B cell (primary cell): ENCODE results near the gene RPS18. TPM values are rescaled to one million over a fixed set of nuclear protein-coding genes. Genes with fewer than 3 reads are reported as not detected.
A peak's percentile ranks its signal among the peaks of the same experiment; 100 is the strongest.
"Not testable (repeated sequence)": the region's sequence is repeated elsewhere in the genome, so short reads cannot be mapped to it uniquely, and the experiment has no call there.

Experiments
- ATAC-seq: fragments of 200-7000 bp; cut with Tn5 transposase; one replicate; pipeline ENCODE4 v1.10.0; 2021; ENCODE audit warnings: low read depth, mild to moderate bottlenecking, moderate number of reproducible peaks, moderate library complexity
- CTCF ChIA-PET: fragments of 350-600 bp; sonication (Branson Sonifier 250); formaldehyde crosslinking; loops from one replicate; lab custom pipeline; 2021; ENCODE audit warnings: antibody characterized with exemption, inconsistent platforms; lab: Charles Lee
- POLR2A ChIA-PET: fragments of 350-600 bp; sonication (Branson Sonifier 250); formaldehyde crosslinking; loops from one replicate; lab custom pipeline; 2021; ENCODE audit warnings: antibody characterized with exemption; lab: Charles Lee
- DNase-seq: peaks from one replicate; pipeline ENCODE4 v3.0.0; 2013
- H2AFZ ChIP-seq: 2 replicates; pipeline ENCODE4 v1.6.1; 2012; ENCODE audit warnings: mild to moderate bottlenecking, low read depth, low read length; ENCODE audit not compliant: insufficient read depth, poor library complexity, severe bottlenecking
- H3K27ac ChIP-seq, 2 donors: 1 replicate in 1 of 2; 2 replicates in 1 of 2; pipeline ENCODE4 v1.5.1; 2012 to 2013; ENCODE audit warnings: low read length in 2 of 2, mild to moderate bottlenecking in 2 of 2, moderate library complexity in 1 of 2
- H3K27me3 ChIP-seq, 4 experiments: fragments of 200-600 bp in 1 of 4; sonication (generic) in 1 of 4; replicated peaks in 1 of 4; 1 replicate in 2 of 4; 2 replicates in 2 of 4; pipeline versions ENCODE4 v1.6.1 to v1.7.0; 2013 to 2016; ENCODE audit warnings: low read length in 3 of 4, mild to moderate bottlenecking in 2 of 4, mixed read lengths in 1 of 4, moderate library complexity in 1 of 4; ENCODE audit not compliant: insufficient read depth in 4 of 4, control insufficient read depth in 3 of 4; ENCODE audit errors: control extremely low read depth in 1 of 4
- H3K36me3 ChIP-seq, 2 experiments: replicated peaks in 1 of 2; 1 replicate in 1 of 2; 2 replicates in 1 of 2; pipeline versions ENCODE4 v1.6.1 to v1.7.1; 2013; ENCODE audit warnings: low read length in 1 of 2; ENCODE audit not compliant: insufficient read depth in 2 of 2, control insufficient read depth in 1 of 2; ENCODE audit errors: control extremely low read depth in 1 of 2, extremely low read depth in 1 of 2
- H3K4me1 ChIP-seq, 2 donors: fragments of 200-600 bp in 1 of 2; sonication (generic) in 1 of 2; 1 replicate in 1 of 2; 2 replicates in 1 of 2; pipeline versions ENCODE4 v1.5.1 to v1.6.1; 2013 to 2017; ENCODE audit warnings: low read length in 2 of 2; ENCODE audit not compliant: control insufficient read depth in 2 of 2, insufficient read depth in 2 of 2
- H3K4me2 ChIP-seq: replicated peaks from 2 replicates; pipeline ENCODE3; 2012; ENCODE audit warnings: mild to moderate bottlenecking, low read depth, low read length; ENCODE audit not compliant: poor library complexity, severe bottlenecking
- H3K4me3 ChIP-seq, 5 experiments: fragments of 200-600 bp in 1 of 5; sonication (generic) in 1 of 5; 1 replicate in 3 of 5; 2 replicates in 2 of 5; pipeline versions ENCODE4 v1.5.1 to v1.7.0; 2011 to 2016; ENCODE audit warnings: low read length in 4 of 5, mild to moderate bottlenecking in 4 of 5, low read depth in 2 of 5, control low read depth in 1 of 5, moderate library complexity in 1 of 5; ENCODE audit not compliant: insufficient read depth in 1 of 5; ENCODE audit errors: control extremely low read depth in 1 of 5, extremely low read depth in 1 of 5
- H3K79me2 ChIP-seq: fragments of 200-600 bp; sonication (generic); one replicate; pipeline ENCODE4 v1.6.0; 2016; ENCODE audit warnings: low read length; ENCODE audit not compliant: control insufficient read depth, insufficient read depth
- H3K9ac ChIP-seq: fragments of 200-600 bp; sonication (generic); 2 replicates; pipeline ENCODE4 v1.6.1; 2017; ENCODE audit warnings: mild to moderate bottlenecking, low read length, moderate library complexity
- H3K9me3 ChIP-seq, 3 donors: one replicate each; pipeline versions ENCODE4 v1.6.1 to v1.7.1; 2013; ENCODE audit warnings: low read length in 2 of 3; ENCODE audit not compliant: control insufficient read depth in 2 of 3, insufficient read depth in 1 of 3; ENCODE audit errors: control extremely low read depth in 1 of 3
- H4K20me1 ChIP-seq: 2 replicates; pipeline ENCODE4 v1.6.0; 2012; ENCODE audit warnings: mild to moderate bottlenecking, low read length; ENCODE audit not compliant: insufficient read depth, control insufficient read depth, poor library complexity, severe bottlenecking
- H3K27ac Mint-ChIP-seq: one replicate; pipeline ENCODE4 v1.8.0; 2021; ENCODE audit warnings: mixed read lengths
- H3K27me3 Mint-ChIP-seq: one replicate; pipeline ENCODE4 v1.8.0; 2021; ENCODE audit warnings: mixed read lengths
- H3K4me1 Mint-ChIP-seq: one replicate; pipeline ENCODE4 v1.8.0; 2021; ENCODE audit warnings: mixed read lengths
- H3K4me3 Mint-ChIP-seq: one replicate; pipeline ENCODE4 v1.8.0; 2021; ENCODE audit warnings: mixed read lengths
- H3K9me3 Mint-ChIP-seq: one replicate; pipeline ENCODE4 v1.8.0; 2022; ENCODE audit warnings: mixed read lengths; ENCODE audit not compliant: insufficient read depth
- EZH2 ChIP-seq: IDR thresholded peaks from 2 replicates; pipeline ENCODE4 v1.6.1; 2012; ENCODE audit warnings: borderline replicate concordance, low read depth, mild to moderate bottlenecking, moderate library complexity, low read length; ENCODE audit not compliant: insufficient read depth, poor library complexity, severe bottlenecking
- WGBS: methylation state at CpG from one replicate; pipeline ENCODE4 v1.1.5; 2013; ENCODE audit warnings: missing lambda C conversion rate; ENCODE audit not compliant: insufficient coverage; 5-methylcytosine and 5-hydroxymethylcytosine counted together
- intact Hi-C: fragments of 100-400 bp; cut with micrococcal nuclease; formaldehyde crosslinking; loops from one replicate; pipeline ENCODE4 v1.10.0; 2022
- polyA minus RNA-seq: library from RNA; depleted of rRNA, polyadenylated mRNA; stranded (reverse); fragments of >200 nt; gene quantifications from 2 replicates; pipeline ENCODE4 v1.2.3, GENCODE V29; 2012
- polyA plus RNA-seq: library from polyadenylated mRNA; depleted of rRNA; stranded (reverse); fragments of >200 nt; gene quantifications from 2 replicates; pipeline ENCODE4 v1.2.3, GENCODE V29; 2012
- total RNA-seq, 2 donors: library from RNA; stranded (reverse); fragments of 120-200 nt in 1 of 2; gene quantifications; 1 replicate in 1 of 2; 2 replicates in 1 of 2; pipeline versions ENCODE4 v1.2.3 to v1.2.4, GENCODE V29; 2013 to 2022
- TF ChIP-seq, protein P1 (sequence below): fragments of 200-600 bp; IDR thresholded peaks from one replicate; pipeline ENCODE4 v1.8.0; 2022; ENCODE audit warnings: antibody characterized with exemption, mild to moderate bottlenecking

Gene RPS18
- 3,593 and 3,830 TPM in 2 replicates for total RNA-seq
- total RNA-seq (2013) = 8,047 TPM
- 5,829 and 6,485 TPM in 2 replicates for polyA plus RNA-seq
- 3,659 and 5,363 TPM in 2 replicates for polyA minus RNA-seq

DNA sequence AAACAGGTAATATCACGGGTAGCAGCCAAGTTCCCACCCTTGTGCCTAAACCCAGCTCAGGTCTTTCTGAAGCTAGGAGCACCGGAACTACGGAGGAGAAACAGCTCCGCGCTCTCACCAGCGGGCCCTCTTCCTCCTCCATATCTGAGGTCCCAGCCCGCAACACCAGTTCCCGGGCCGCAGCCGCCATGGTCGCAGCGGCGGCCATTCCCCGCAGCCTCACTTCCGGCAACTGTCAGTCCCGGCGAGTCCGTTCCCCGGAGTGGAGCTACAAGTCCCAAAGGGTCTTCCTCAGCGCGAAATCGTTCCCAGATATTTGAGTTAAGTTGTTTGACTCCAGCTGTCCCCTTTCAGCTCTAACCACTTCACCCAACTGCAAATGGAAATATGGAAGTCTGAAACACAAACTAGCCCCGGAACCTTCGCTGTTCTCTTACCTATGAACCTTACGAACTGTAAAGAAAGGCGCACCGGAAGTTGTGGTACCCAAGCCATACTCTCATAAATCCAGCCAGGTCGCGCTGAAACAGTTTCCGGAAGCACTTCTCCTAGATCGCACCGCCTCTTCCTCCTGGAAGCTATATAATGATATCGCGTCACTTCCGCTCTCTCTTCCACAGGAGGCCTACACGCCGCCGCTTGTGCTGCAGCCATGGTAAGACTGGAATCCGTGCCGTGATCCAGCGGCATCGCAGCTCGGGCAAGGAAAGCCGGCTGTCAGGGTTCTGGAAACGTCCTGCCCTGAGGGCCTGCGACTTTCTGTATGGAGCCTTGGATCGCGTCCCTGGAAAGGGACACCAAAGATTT is at the start of gene RPS18, which contains the start of gene VPS52:
TSS of gene RPS18 (plus strand) at position 608 of the 807 bp plus-strand sequence. CDS start at position 653, 45 bp downstream.
TSS of gene VPS52 (minus strand) at position 409 of the 807 bp plus-strand sequence. CDS start at position 208, 201 bp downstream.
- peaks cover 71% of the 10 kb centered on the region for H3K79me2 ChIP-seq
- Mint-ChIP-seq H3K27ac (peak within 1 kb of the TSS; percentile 99), H3K27me3 (no peaks in the 10 kb centered on the region), H3K4me1 (peaks cover 62% of the 10 kb centered on the region), H3K4me3 (peak within 1 kb of the TSS; percentile 94), H3K9me3 (no peaks in the 10 kb centered on the region)
- intact Hi-C loops = loop anchor here (1.0 to 5.0 kb wide), 9 partner anchors 18 to 311 kb away; partner anchors contain the start of genes BAK1, CUTA, KIFC1 and PFDN6
- no peaks in the 10 kb centered on the region for H3K27me3 ChIP-seq
- peak within 1 kb of the TSS; percentile 93 for H3K9ac ChIP-seq
- POLR2A ChIA-PET = interaction anchor here (0.5 to 2.2 kb wide), 27 partner anchors 12 to 300 kb away, joined by 3 to 36 read pairs (median 5); partner anchors contain the start of genes CUTA, PFDN6, PHF1 and RGL2
- H3K36me3 ChIP-seq = peaks cover 21 to 60% of the 10 kb centered on the region in 2 experiments
- TF ChIP-seq, protein P1, sequence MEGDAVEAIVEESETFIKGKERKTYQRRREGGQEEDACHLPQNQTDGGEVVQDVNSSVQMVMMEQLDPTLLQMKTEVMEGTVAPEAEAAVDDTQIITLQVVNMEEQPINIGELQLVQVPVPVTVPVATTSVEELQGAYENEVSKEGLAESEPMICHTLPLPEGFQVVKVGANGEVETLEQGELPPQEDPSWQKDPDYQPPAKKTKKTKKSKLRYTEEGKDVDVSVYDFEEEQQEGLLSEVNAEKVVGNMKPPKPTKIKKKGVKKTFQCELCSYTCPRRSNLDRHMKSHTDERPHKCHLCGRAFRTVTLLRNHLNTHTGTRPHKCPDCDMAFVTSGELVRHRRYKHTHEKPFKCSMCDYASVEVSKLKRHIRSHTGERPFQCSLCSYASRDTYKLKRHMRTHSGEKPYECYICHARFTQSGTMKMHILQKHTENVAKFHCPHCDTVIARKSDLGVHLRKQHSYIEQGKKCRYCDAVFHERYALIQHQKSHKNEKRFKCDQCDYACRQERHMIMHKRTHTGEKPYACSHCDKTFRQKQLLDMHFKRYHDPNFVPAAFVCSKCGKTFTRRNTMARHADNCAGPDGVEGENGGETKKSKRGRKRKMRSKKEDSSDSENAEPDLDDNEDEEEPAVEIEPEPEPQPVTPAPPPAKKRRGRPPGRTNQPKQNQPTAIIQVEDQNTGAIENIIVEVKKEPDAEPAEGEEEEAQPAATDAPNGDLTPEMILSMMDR = no peak
- no peak for TF ChIP-seq EZH2
- peak within 1 kb of the TSS; percentile 81 to 95 (median 86) for H3K4me3 ChIP-seq
- H3K9me3 ChIP-seq = no peaks in the 10 kb centered on the region
- DNase-seq (peak; percentile 99), ATAC-seq (peak; percentile 86)
- peak within 1 kb of the TSS; percentile 90 for H3K4me2 ChIP-seq
- peak within 1 kb of the TSS; percentile 89 to 94 for H3K27ac ChIP-seq
- peaks cover 47 to 54% of the 10 kb centered on the region in 2 donors for H3K4me1 ChIP-seq
- H4K20me1 ChIP-seq = peaks cover 20% of the 10 kb centered on the region
- peak within 1 kb of the TSS; percentile 99 for H2AFZ ChIP-seq
- WGBS = under 1% methylated on average over 48 of the region's 48 CpGs
- CTCF ChIA-PET = interaction anchor here (0.7 to 1.8 kb wide), 16 partner anchors 9 to 321 kb away, joined by 3 to 15 read pairs (median 4); partner anchors contain the start of genes PFDN6, WDR46 and ZBTB22

DNA sequence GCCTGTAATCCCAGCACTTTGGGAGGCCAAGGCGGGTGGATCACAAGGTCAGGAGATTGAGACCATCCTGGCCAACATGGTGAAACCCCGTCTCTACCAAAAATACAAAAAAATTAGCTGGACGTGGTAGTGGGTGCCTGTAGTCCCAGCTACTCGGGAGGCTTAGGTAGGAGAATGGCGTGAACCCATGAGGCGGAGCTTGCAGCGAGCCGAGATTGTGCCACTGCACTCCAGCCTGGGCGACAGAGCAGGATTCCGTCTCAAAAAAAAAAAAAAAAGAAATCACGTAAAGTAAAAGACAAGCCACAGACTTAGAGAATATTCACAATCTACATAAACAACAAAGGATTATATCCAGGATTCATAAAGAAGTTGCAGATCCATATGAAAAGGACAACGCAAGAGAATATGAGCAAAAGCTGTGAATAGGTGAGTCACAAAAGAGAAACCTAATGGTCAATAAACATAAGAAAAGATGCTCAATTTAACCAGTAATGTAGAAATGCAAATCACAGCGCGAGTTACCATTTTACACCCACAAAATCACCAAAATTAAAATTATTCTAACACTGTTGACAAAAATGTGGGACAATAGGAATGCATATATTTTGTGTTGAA is 45.3 kb upstream of the RPS18 start:
- ATAC-seq, H3K27ac ChIP-seq, H3K4me3 ChIP-seq, H3K79me2 ChIP-seq, H3K9me3 ChIP-seq, H3K9me3 Mint-ChIP-seq, intact Hi-C loops, POLR2A ChIA-PET, H3K27ac Mint-ChIP-seq, H3K4me1 ChIP-seq, DNase-seq, H3K4me1 Mint-ChIP-seq, H3K4me2 ChIP-seq, H3K36me3 ChIP-seq, H4K20me1 ChIP-seq, H3K4me3 Mint-ChIP-seq, H3K9ac ChIP-seq, H2AFZ ChIP-seq: not testable (repeated sequence)
- H3K27me3 ChIP-seq = peaks cover 0 to 16% (median 8%) of the 10 kb centered on the region in 4 experiments
- 100% methylated on average over 1 of the region's 14 CpGs for WGBS
- CTCF ChIA-PET = interaction anchor here (0.6 to 1.1 kb wide), 2 partner anchors 21 to 101 kb away, joined by 3 to 4 read pairs; no protein-coding TSS in a partner anchor
- peaks cover 44% of the 10 kb centered on the region for H3K27me3 Mint-ChIP-seq
